GM12878 (cell line): ENCODE data around the gene MYO7A. TPM values are rescaled to one million over a fixed set of nuclear protein-coding genes. Genes with fewer than 3 reads are reported as not detected.

Experiments
- ATAC-seq: fragments of 200-7000 bp; cut with Tn5 transposase; 3 replicates; pipeline ENCODE4 v1.9.1; 2020; ENCODE audit warnings: mild to moderate bottlenecking, moderate library complexity
- BruUV-seq: library from RNA; stranded (reverse); fragments of 400-500 nt; replicated peaks from 2 replicates; lab custom pipeline; 2021; lab: Mats Ljungman, UMichigan
- CTCF ChIA-PET: fragments of 300-600 bp; sonication (Branson Sonifier 250); formaldehyde crosslinking; extraction: SDS; loops from one replicate; lab custom pipeline; 2021; ENCODE audit warnings: inconsistent platforms; lab: Yijun Ruan, JAX
- POLR2A ChIA-PET: fragments of 350-600 bp; formaldehyde crosslinking; extraction: SDS; loops from one replicate; lab custom pipeline; 2021; ENCODE audit warnings: inconsistent platforms; lab: Charles Lee
- RAD21 ChIA-PET: fragments of 300-600 bp; sonication (Branson Sonifier 250); formaldehyde crosslinking; loops from one replicate; lab custom pipeline; 2023; ENCODE audit warnings: antibody characterized with exemption; ENCODE audit not compliant: unreplicated experiment; lab: Charles Lee
- SMC1A ChIA-PET: fragments of 300-600 bp; sonication (Branson Sonifier 250); formaldehyde crosslinking; loops from one replicate; lab custom pipeline; 2023; ENCODE audit not compliant: unreplicated experiment, uncharacterized antibody; lab: Charles Lee
- DNase-seq: peaks from one replicate; pipeline ENCODE4 v3.0.0-alpha.2; 2011; ENCODE audit warnings: low read depth, low spot score
- FAIRE-seq: peaks from 3 replicates; lab custom pipeline; 2011; peaks lifted over from hg19 to GRCh38; lab: Jason Lieb, UNC
- H2AFZ ChIP-seq: 2 replicates; pipeline ENCODE4 v1.6.0; 2011; ENCODE audit warnings: low read depth, low read length, control low read depth; ENCODE audit not compliant: control insufficient read depth
- H3K27ac ChIP-seq: 2 replicates; pipeline ENCODE4 v1.5.1; 2011; ENCODE audit warnings: control low read depth; ENCODE audit not compliant: control insufficient read depth, insufficient read depth
- H3K27me3 ChIP-seq, 2 experiments: replicated peaks in 1 of 2; 2 replicates each; pipeline versions ENCODE4 v1.6.0 to v1.6.1; 2011; ENCODE audit warnings: low read length in 1 of 2; ENCODE audit not compliant: control insufficient read depth in 2 of 2, insufficient read depth in 2 of 2
- H3K36me3 ChIP-seq, 2 experiments: 2 replicates each; pipeline ENCODE4 v1.5.1; 2011; ENCODE audit warnings: low read length in 1 of 2; ENCODE audit not compliant: control insufficient read depth in 2 of 2, insufficient read depth in 2 of 2
- H3K4me1 ChIP-seq: 2 replicates; pipeline ENCODE4 v1.6.1; 2011; ENCODE audit warnings: mild to moderate bottlenecking, low read length, moderate library complexity, mixed read lengths; ENCODE audit not compliant: control insufficient read depth, insufficient read depth
- H3K4me2 ChIP-seq: 2 replicates; pipeline ENCODE4 v1.6.0; 2011; ENCODE audit warnings: control low read depth; ENCODE audit not compliant: control insufficient read depth, insufficient read depth
- H3K4me3 ChIP-seq: fragments of 200-600 bp; sonication (generic); 2 replicates; pipeline ENCODE4 v1.5.1; 2016
- H3K79me2 ChIP-seq: 2 replicates; pipeline ENCODE4 v1.6.0; 2011; ENCODE audit warnings: low read length; ENCODE audit not compliant: control insufficient read depth, insufficient read depth
- H3K9ac ChIP-seq: 2 replicates; pipeline ENCODE4 v1.8.0; 2011; ENCODE audit warnings: low read length, control low read depth, mixed read lengths; ENCODE audit not compliant: control insufficient read depth, insufficient read depth
- H3K9me3 ChIP-seq: replicated peaks from 3 replicates; pipeline ENCODE4 v1.5.1; 2011; ENCODE audit warnings: mild to moderate bottlenecking, low read length; ENCODE audit not compliant: control insufficient read depth, insufficient read depth
- H4K20me1 ChIP-seq: 2 replicates; pipeline ENCODE4 v1.6.0; 2011; ENCODE audit not compliant: control insufficient read depth, insufficient read depth
- CBX5 ChIP-seq: sonication (generic); IDR thresholded peaks from 2 replicates; pipeline ENCODE4 v1.6.1; 2016; ENCODE audit warnings: low read depth, moderate library complexity, mild to moderate bottlenecking, inconsistent platforms
- CHD4 ChIP-seq: fragments of 200-600 bp; sonication (generic); IDR thresholded peaks from 2 replicates; pipeline ENCODE4 v1.6.1; 2016; ENCODE audit warnings: mild to moderate bottlenecking
- GATAD2B ChIP-seq: fragments of 450-650 bp; conservative IDR thresholded peaks from 2 replicates; pipeline ENCODE4 v1.6.1; 2017; ENCODE audit warnings: low read depth, mild to moderate bottlenecking, moderate library complexity
- HCFC1 ChIP-seq: fragments of 150-350 bp; IDR thresholded peaks from 2 replicates; pipeline ENCODE4 v1.6.1; 2014; ENCODE audit warnings: low read length
- MEF2B ChIP-seq: fragments of 450-650 bp; IDR thresholded peaks from 2 replicates; pipeline ENCODE4 v1.6.1; 2018; ENCODE audit warnings: mild to moderate bottlenecking, moderate library complexity; ENCODE audit not compliant: partially characterized antibody, poor library complexity, severe bottlenecking
- NRF1 ChIP-seq: conservative IDR thresholded peaks from 2 replicates; pipeline ENCODE4 v1.6.1; 2011; ENCODE audit warnings: mild to moderate bottlenecking, low read depth, low read length, improper control_type of control experiment
- POLR2AphosphoS2 ChIP-seq: IDR thresholded peaks from 2 replicates; pipeline ENCODE4 v1.6.1; 2011; ENCODE audit warnings: low read depth, mild to moderate bottlenecking, low read length, improper control_type of control experiment, moderate library complexity
- TBL1XR1 ChIP-seq: IDR thresholded peaks from 2 replicates; pipeline ENCODE4 v1.6.1; 2012; ENCODE audit warnings: low read depth, low read length, improper control_type of control experiment
- TCF3 ChIP-seq: IDR thresholded peaks from 2 replicates; pipeline ENCODE4 v1.6.1; 2012; ENCODE audit warnings: low read depth, mild to moderate bottlenecking, low read length, borderline replicate concordance; ENCODE audit not compliant: insufficient read depth
- YY1 ChIP-seq: IDR thresholded peaks from 2 replicates; pipeline ENCODE4 v1.6.1; 2011; ENCODE audit warnings: low read depth, mild to moderate bottlenecking, low read length
- WGBS: methylation state at CpG from one replicate; pipeline ENCODE4 v1.1.6; 2016; ENCODE audit warnings: low lambda C conversion rate; ENCODE audit not compliant: insufficient replicate concordance, insufficient coverage; ENCODE audit errors: missing lambda C conversion rate; 5-methylcytosine and 5-hydroxymethylcytosine counted together
- in situ Hi-C: fragments of 300-500 bp; cut with MboI; formaldehyde crosslinking; loops from 9 replicates; pipeline ENCODE4 v1.14.3; 2018; ENCODE audit warnings: mixed read lengths
- intact Hi-C: fragments of 100-400 bp; cut with micrococcal nuclease; formaldehyde crosslinking; loops from one replicate; pipeline ENCODE4 v1.14.2; 2022; ENCODE audit not compliant: unreplicated experiment
- polyA plus RNA-seq, 11 experiments: library from polyadenylated mRNA; depleted of rRNA in 4 of 11; unstranded in 6 of 11; stranded (reverse) in 5 of 11; fragments of >200 nt; fragmentation: Nextera tagmentation in 4 of 11; fragmentation: Illumina TruSeq in 1 of 11; extraction: Ambion mirVana in 4 of 11; extraction: Trizol in 1 of 11; gene quantifications; 1 replicate in 1 of 11; 2 replicates in 10 of 11; pipeline versions ENCODE4 v1.2.1 to v1.2.3, GENCODE V29; 2011 to 2016; ENCODE audit warnings: inconsistent platforms in 2 of 11, missing spikeins in 2 of 11, low read depth in 1 of 11
- total RNA-seq, 4 experiments: library from RNA; depleted of rRNA in 3 of 4; stranded (reverse); fragments of >200 nt in 3 of 4; fragmentation: Illumina TruSeq in 1 of 4; extraction: Trizol in 1 of 4; gene quantifications; 2 replicates each; pipeline versions ENCODE4 v1.2.1 to v1.2.3, GENCODE V29; 2013 to 2021
- TF ChIP-seq, protein P1 (sequence below): IDR thresholded peaks from 2 replicates; pipeline ENCODE4 v1.6.1; 2012; ENCODE audit warnings: mild to moderate bottlenecking, low read depth, low read length

MYO7A gene
- total and polyA plus RNA-seq, 10 of the 15 experiments (the other 5 are each of a cell fraction or from before 2014, with no cell fraction given): 0.01 to 0.21 (median 0.04) TPM; not detected in 6

DNA sequence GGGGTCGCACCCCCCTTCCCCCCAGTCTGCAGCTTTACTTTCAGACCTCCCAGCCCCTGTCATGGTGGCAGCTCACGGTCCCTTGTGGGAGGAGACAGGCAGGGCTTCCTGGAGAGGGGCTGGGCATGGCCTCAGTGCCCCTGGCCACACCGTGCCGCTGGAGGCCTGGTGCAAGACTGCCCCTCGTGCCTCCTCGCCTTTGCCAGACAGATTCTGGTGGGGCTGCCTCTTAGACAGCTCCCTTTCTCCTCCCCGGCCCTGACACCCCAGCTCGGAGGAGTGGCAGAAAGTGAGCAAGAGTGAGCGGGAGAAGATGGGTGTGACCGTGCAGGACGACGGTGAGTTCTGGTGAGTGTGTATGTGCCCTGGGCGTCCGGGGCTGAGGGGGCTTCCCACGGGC is 12.1 kb upstream of the MYO7A start:
- Histone ChIP-seq H4K20me1 (no peaks in the 10 kb centered on the region), H3K27ac (no peak overlapping the region), H3K36me3 (no peaks in the 10 kb centered on the region), H3K4me3 (no peak overlapping the region), H3K9me3 (no peaks in the 10 kb centered on the region), H3K4me2 (no peak overlapping the region), H3K4me1 (no peaks in the 10 kb centered on the region), H3K79me2 (no peaks in the 10 kb centered on the region), H3K27me3 (no peaks in the 10 kb centered on the region; a peak in 1 of 4 replicates), H2AFZ (no peak overlapping the region), H3K9ac (no peak overlapping the region)
- ChIA-PET POLR2A (no interaction called here), RAD21 (no interaction called here), SMC1A (no interaction called here), CTCF (interaction anchor here (1.1 kb wide), 1 partner anchor 69 kb away, joined by 4 read pairs; no protein-coding TSS in a partner anchor)
- intact Hi-C loops: no loop called here
- no TSS peak for BruUV-seq
- FAIRE-seq (no peak), ATAC-seq (no peak), DNase-seq (no peak)
- in situ Hi-C loops: no loop called here
- 35% methylated on average over 15 of the region's 15 CpGs for whole genome bisulfite sequencing
- no peak for TF ChIP-seq YY1
- TF ChIP-seq CHD4: no peak
- TF ChIP-seq MEF2B: no peak
- no peak for TF ChIP-seq NRF1
- TF ChIP-seq GATAD2B: no peak
- TF ChIP-seq POLR2AphosphoS2: no peak
- no peak for TF ChIP-seq TCF3

DNA sequence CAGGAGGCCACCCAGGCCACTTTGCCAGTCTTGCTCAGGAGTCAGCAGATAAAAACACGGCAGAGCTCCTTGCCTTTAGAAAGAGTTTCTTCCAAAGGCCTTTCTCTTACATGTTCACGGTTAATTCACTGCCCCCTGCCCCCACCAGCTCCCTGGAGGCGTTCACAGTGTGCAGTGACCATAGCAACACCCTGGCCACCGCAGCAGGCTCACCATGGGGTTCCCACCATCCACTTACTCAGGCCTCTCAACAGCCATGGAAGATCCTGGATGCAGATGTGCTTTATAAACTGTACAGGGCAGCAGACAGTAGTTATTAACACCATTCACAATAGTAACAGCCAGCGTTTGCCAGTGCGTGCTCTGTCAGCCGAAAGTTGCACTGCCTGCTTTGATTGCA is 10.6 kb upstream of the MYO7A start:
- in situ Hi-C loops: no loop called here
- no peak overlapping the region for H3K9ac ChIP-seq
- DNase-seq: no peak
- FAIRE-seq: no peak
- H3K4me3 ChIP-seq: no peak overlapping the region
- H4K20me1 ChIP-seq: no peaks in the 10 kb centered on the region
- ChIA-PET CTCF (interaction anchor here (1.2 to 2.8 kb wide), 2 partner anchors 10 to 26 kb away, joined by 3 to 20 read pairs; partner anchors contain the start of gene MYO7A), POLR2A (no interaction called here), SMC1A (interaction anchor here (0.7 kb wide), 1 partner anchor 10 kb away, joined by 3 read pairs; no protein-coding TSS in a partner anchor), RAD21 (interaction anchor here (1.1 to 1.4 kb wide), 2 partner anchors 26 to 431 kb away, joined by 3 read pairs; no protein-coding TSS in a partner anchor)
- no peak overlapping the region for H2AFZ ChIP-seq
- WGBS: 10% methylated on average over 6 of the region's 7 CpGs
- intact Hi-C loops: no loop called here
- H3K4me2 ChIP-seq: no peak overlapping the region
- no peaks in the 10 kb centered on the region; a peak in 1 of 4 replicates for H3K27me3 ChIP-seq
- H3K79me2 ChIP-seq: no peaks in the 10 kb centered on the region
- no peak for ATAC-seq
- H3K9me3 ChIP-seq: no peaks in the 10 kb centered on the region
- BruUV-seq: no TSS peak
- no peaks in the 10 kb centered on the region for H3K4me1 ChIP-seq
- H3K27ac ChIP-seq: no peak overlapping the region
- no peaks in the 10 kb centered on the region for H3K36me3 ChIP-seq
- TF ChIP-seq HCFC1 (no peak), CBX5 (no peak), TBL1XR1 (no peak)
- TF ChIP-seq, protein P1, sequence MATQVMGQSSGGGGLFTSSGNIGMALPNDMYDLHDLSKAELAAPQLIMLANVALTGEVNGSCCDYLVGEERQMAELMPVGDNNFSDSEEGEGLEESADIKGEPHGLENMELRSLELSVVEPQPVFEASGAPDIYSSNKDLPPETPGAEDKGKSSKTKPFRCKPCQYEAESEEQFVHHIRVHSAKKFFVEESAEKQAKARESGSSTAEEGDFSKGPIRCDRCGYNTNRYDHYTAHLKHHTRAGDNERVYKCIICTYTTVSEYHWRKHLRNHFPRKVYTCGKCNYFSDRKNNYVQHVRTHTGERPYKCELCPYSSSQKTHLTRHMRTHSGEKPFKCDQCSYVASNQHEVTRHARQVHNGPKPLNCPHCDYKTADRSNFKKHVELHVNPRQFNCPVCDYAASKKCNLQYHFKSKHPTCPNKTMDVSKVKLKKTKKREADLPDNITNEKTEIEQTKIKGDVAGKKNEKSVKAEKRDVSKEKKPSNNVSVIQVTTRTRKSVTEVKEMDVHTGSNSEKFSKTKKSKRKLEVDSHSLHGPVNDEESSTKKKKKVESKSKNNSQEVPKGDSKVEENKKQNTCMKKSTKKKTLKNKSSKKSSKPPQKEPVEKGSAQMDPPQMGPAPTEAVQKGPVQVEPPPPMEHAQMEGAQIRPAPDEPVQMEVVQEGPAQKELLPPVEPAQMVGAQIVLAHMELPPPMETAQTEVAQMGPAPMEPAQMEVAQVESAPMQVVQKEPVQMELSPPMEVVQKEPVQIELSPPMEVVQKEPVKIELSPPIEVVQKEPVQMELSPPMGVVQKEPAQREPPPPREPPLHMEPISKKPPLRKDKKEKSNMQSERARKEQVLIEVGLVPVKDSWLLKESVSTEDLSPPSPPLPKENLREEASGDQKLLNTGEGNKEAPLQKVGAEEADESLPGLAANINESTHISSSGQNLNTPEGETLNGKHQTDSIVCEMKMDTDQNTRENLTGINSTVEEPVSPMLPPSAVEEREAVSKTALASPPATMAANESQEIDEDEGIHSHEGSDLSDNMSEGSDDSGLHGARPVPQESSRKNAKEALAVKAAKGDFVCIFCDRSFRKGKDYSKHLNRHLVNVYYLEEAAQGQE: no peak
